Small intestine (tissue), 7 donors: ENCODE data around the gene POP5. TPM values are rescaled to one million over a fixed set of nuclear protein-coding genes. Genes with fewer than 3 reads are reported as not detected.

Experiments
- DNase-seq, 2 donors: peaks; one replicate each; pipeline versions ENCODE4 v3.0.0 to v3.0.0-alpha.2; 2013
- FAIRE-seq: peaks from 2 replicates; lab custom pipeline; 2012; peaks lifted over from hg19 to GRCh38; lab: Jason Lieb, UNC
- H3K27ac ChIP-seq, 3 donors: one replicate each; pipeline ENCODE4 v1.5.1; 2013; ENCODE audit warnings: low read length in 2 of 3, mild to moderate bottlenecking in 2 of 3, control low read depth in 1 of 3, inconsistent platforms in 1 of 3, low read depth in 1 of 3, moderate library complexity in 1 of 3
- H3K27me3 ChIP-seq, 3 donors: one replicate each; pipeline ENCODE4 v1.6.1; 2013; ENCODE audit warnings: low read length in 3 of 3, inconsistent platforms in 1 of 3; ENCODE audit not compliant: control insufficient read depth in 3 of 3, insufficient read depth in 3 of 3
- H3K36me3 ChIP-seq, 3 donors: one replicate each; pipeline ENCODE4 v1.6.1; 2013; ENCODE audit warnings: low read length in 3 of 3, inconsistent platforms in 1 of 3, low read depth in 1 of 3, mild to moderate bottlenecking in 1 of 3, moderate library complexity in 1 of 3; ENCODE audit not compliant: control insufficient read depth in 3 of 3, insufficient read depth in 2 of 3
- H3K4me1 ChIP-seq, 3 donors: one replicate each; pipeline ENCODE4 v1.6.1; 2013; ENCODE audit warnings: low read length in 2 of 3, inconsistent platforms in 1 of 3, low read depth in 1 of 3, mild to moderate bottlenecking in 1 of 3, moderate library complexity in 1 of 3; ENCODE audit not compliant: control insufficient read depth in 3 of 3, insufficient read depth in 2 of 3
- H3K4me3 ChIP-seq, 3 donors: one replicate each; pipeline ENCODE4 v1.5.1; 2013; ENCODE audit warnings: low read length in 3 of 3, control low read depth in 1 of 3, inconsistent platforms in 1 of 3, low read depth in 1 of 3, mild to moderate bottlenecking in 1 of 3, moderate library complexity in 1 of 3
- H3K9me3 ChIP-seq, 2 donors: one replicate each; pipeline ENCODE4 v1.6.1; 2013; ENCODE audit warnings: low read depth in 1 of 2, low read length in 1 of 2; ENCODE audit not compliant: control insufficient read depth in 2 of 2, insufficient read depth in 1 of 2
- WGBS, 3 donors: extraction: QIAGEN DNeasy Blood & Tissue Kit; methylation state at CpG; one replicate each; pipeline ENCODE4 v1.1.7; 2013; 5-methylcytosine and 5-hydroxymethylcytosine counted together
- polyA plus RNA-seq, 4 donors: library from polyadenylated mRNA; stranded (reverse) in 3 of 4; unstranded in 1 of 4; fragments of 200-250 nt in 3 of 4; fragments of 120-200 nt in 1 of 4; gene quantifications; one replicate each; pipeline versions ENCODE4 v1.2.1 to v1.2.3, GENCODE V29; 2013
- donor health status: healthy with polysubstance abuse.
- donor health status: control.
- donor health status: control.
- donor health status: Bipolar disorder and iron deficiency.
- donor health status: healthy.

POP5 gene
- polyA plus RNA-seq, 4 donors: 20.0 to 59.9 (median 43.8) TPM

DNA sequence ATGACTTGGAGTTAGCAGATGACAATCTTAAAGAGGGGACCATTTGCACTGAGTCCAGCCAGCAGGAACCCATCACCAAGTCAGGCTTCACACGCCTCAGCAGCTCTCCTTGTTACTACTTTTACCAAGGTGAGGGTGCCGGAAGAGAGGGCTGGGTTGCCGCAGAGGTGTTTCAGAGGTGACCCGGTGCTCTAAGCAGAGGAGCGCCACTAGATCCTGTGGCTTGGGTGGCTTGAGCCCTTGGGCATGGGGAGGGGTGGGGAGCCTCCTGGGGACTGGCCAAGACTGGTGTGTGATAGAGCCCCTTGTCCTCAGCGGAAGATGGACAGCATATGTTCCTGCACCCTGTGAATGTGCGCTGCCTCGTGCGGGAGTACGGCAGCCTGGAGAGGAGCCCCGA lies 17.7 kb downstream of the POP5 start:
- DNase-seq: no peak
- H3K4me1 ChIP-seq: no peaks in the 10 kb centered on the region
- no peak for FAIRE-seq
- H3K27ac ChIP-seq: no peak overlapping the region
- no peaks in the 10 kb centered on the region for H3K27me3 ChIP-seq
- H3K36me3 ChIP-seq: peaks cover 40 to 67% (median 49%) of the 10 kb centered on the region in 3 donors
- no peak overlapping the region for H3K4me3 ChIP-seq
- no peaks in the 10 kb centered on the region for H3K9me3 ChIP-seq
- 95 to 97% (median 96%) methylated on average over 11 of the region's 11 CpGs for WGBS, 3 donors

DNA sequence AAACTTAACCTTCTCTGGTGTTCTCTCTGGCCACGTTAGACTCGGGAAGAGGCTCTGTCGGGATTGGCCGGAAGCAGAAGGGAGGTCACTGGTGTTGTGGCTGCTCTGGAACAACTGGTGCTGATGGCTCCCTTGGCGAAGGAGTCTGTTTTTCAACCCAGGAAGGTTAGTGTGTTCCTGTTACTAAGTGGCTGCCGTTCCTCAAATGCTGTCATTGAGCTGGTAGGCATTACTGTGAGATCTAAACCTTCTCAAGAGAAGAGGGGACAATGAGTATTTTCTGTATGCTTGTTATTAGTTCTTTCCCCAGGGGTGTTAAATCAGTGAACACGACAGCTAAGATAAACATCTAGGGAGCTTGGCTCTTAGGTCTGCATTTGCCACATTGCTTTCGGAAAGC lies 18.3 kb downstream of the POP5 start:
- DNase-seq (no peak), FAIRE-seq (no peak)
- 78 to 89% (median 85%) methylated on average over 8 of the region's 8 CpGs for WGBS, 3 donors
- Histone ChIP-seq H3K9me3 (no peaks in the 10 kb centered on the region), H3K27me3 (no peaks in the 10 kb centered on the region), H3K4me1 (no peaks in the 10 kb centered on the region), H3K4me3 (no peak overlapping the region), H3K27ac (no peak overlapping the region), H3K36me3 (peaks cover 40 to 63% (median 47%) of the 10 kb centered on the region in 3 donors)

DNA sequence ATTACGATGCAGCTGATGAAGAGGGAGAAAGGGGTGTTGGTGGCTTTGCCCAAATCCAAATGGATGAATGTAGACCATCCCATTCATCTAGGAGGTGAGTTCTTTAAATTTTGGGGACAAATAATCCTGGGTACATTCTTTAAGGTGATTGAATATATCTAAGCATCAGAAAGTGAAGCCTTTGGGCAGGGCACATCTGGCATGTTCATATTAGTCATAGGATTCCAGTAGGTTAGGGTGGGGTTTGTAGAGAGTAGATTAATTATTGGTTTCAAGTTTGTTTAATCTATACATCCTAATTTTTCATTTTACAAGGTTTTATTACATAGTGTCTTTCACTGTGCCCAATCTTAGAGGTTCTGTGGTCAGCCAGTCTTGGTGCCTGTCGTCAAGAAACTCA lies 23.6 kb downstream of the POP5 start:
- H3K36me3 ChIP-seq: peaks cover 23 to 60% (median 27%) of the 10 kb centered on the region in 3 donors
- 93 to 100% (median 93%) methylated on average over 2 of the region's 2 CpGs for WGBS, 3 donors
- no peak for FAIRE-seq

DNA sequence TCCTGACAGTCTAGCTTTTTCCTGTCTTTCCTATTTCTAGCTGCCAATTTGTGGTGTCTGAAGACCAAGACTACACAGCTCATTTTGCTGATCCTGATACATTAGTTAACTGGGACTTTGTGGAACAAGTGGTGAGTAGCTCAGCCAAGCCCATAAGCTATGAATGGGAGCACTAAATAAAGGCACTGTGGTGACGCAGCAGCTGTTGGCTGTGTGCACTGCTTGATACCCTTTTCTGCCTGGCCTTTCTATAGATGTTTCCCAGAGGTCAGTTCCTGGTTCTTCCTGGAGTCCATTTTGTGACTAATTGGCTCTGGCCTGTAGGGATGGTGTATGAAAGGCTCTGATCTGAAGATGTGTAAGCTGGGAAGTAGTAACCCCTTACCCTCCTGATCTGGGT lies 26.5 kb downstream of the POP5 start:
- no peak for FAIRE-seq

More for the DNA sequence above, 23.6 kb downstream of the POP5 start:
- Histone ChIP-seq H3K4me3 (no peak overlapping the region), H3K27me3 (no peaks in the 10 kb centered on the region), H3K4me1 (no peaks in the 10 kb centered on the region), H3K27ac (no peak overlapping the region), H3K9me3 (no peaks in the 10 kb centered on the region)
- no peak for DNase-seq

DNA sequence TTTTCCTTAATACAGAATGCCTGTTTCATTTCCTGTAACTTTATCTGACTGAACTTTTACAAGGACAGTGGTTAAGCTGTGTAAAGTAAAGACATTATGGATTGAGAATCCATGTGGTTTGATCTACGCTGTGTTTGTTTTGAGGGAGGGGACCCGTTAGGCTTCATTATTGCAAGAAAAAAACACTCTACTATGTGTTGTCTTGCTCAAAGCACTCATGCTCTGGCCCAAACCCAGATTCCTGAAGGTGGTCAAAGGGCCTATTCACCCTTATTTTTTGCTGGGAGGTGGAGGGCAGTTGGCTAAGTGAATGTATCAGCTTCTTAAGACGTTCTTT lies 35.2 kb downstream of the POP5 start:
- Histone ChIP-seq H3K4me3 (no peak overlapping the region), H3K27me3 (no peaks in the 10 kb centered on the region), H3K27ac (no peak overlapping the region), H3K9me3 (no peaks in the 10 kb centered on the region), H3K36me3 (peaks cover 16 to 60% (median 17%) of the 10 kb centered on the region in 3 donors), H3K4me1 (peaks cover 2 to 4% (median 3%) of the 10 kb centered on the region in 3 donors)
- DNase-seq (no peak), FAIRE-seq (no peak)
- 60 to 65% (median 64%) methylated on average over 3 of the region's 3 CpGs for WGBS, 3 donors

More for the DNA sequence above, 26.5 kb downstream of the POP5 start:
- no peaks in the 10 kb centered on the region for H3K9me3 ChIP-seq
- H3K36me3 ChIP-seq: peaks cover 16 to 70% (median 18%) of the 10 kb centered on the region in 3 donors
- H3K27ac ChIP-seq: no peak overlapping the region
- no peak overlapping the region for H3K4me3 ChIP-seq
- DNase-seq: no peak
- no peaks in the 10 kb centered on the region for H3K27me3 ChIP-seq
- peaks cover 2 to 6% (median 3%) of the 10 kb centered on the region in 3 donors for H3K4me1 ChIP-seq
- WGBS, 3 donors: 87 to 95% (median 89%) methylated on average over 1 of the region's 1 CpG

DNA sequence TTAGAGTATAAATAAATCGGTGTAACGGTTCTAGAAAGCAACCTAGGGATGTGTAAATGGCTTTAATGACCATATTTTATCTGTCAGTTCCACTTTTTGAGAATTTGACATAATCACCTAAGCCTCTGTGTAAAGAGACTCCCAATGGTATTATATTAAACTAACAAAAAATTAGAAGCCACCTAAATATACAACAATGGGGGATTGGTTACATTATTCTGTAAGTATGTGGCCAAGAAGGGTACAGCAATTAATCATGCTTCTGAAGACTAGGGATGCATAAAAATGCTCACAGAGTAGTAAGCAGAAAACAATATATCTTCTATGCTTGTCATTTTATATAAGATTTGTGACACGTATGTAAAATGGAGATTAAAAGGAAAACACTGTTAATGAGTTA lies 36.5 kb downstream of the POP5 start:
- Histone ChIP-seq H3K36me3 (peaks cover 16 to 54% (median 17%) of the 10 kb centered on the region in 3 donors), H3K27me3 (no peaks in the 10 kb centered on the region), H3K27ac (no peak overlapping the region), H3K9me3 (no peaks in the 10 kb centered on the region), H3K4me1 (peaks cover 2 to 10% (median 7%) of the 10 kb centered on the region in 3 donors), H3K4me3 (no peak overlapping the region)
- DNase-seq (no peak), FAIRE-seq (no peak)
- WGBS, 3 donors: 72 to 83% (median 81%) methylated on average over 3 of the region's 3 CpGs

DNA sequence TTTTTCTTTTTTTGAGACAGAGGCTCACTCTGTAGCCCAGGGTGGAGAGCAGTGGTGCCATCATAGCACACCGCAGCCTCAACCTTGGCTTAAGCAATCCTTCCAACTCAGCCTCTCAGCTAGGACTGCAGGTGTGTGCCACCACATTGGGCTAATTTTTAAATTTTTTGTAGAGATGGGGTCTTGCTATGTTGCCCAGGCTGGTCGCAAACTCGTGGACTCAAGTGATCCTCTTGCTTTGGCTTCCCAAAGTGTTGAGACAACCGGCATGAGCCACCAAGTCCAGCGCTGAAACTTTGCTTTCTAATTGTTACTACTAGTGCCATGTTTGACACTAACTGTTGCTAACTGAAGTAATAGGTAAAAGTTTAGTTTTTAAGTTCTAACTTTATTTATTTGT lies 39.0 kb downstream of the POP5 start:
- Histone ChIP-seq H3K36me3 (peaks cover 5 to 42% (median 6%) of the 10 kb centered on the region in 3 donors), H3K27ac (no peak overlapping the region), H3K4me3 (no peak overlapping the region), H3K9me3 (no peaks in the 10 kb centered on the region), H3K4me1 (peaks cover 4 to 29% (median 26%) of the 10 kb centered on the region in 3 donors), H3K27me3 (no peaks in the 10 kb centered on the region)
- 95 to 98% (median 96%) methylated on average over 5 of the region's 5 CpGs for WGBS, 3 donors
- FAIRE-seq (no peak), DNase-seq (no peak)

DNA sequence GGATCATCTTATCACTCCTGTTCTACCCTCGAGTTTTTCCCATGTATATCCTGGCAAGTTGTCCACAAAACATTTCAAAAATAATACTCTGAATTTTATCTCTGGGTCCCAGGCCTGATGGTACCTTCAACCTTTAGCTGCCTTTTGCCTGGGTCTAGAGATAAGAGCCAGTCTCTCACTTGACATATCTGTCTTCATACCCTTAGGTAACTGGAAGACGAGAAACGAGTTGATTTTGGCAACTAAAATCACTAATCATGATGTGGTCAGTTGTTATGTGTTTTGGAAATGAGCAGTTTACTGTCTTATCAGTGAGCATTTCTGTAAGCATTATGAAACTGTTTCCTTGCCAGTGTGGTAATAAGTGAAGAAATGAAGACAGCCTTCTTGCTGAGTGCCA lies 40.8 kb downstream of the POP5 start:
- 10 to 24% (median 13%) methylated on average over 3 of the region's 3 CpGs for WGBS, 3 donors
- Histone ChIP-seq H3K4me1 (peaks cover 4 to 40% (median 31%) of the 10 kb centered on the region in 3 donors), H3K27ac (no peak overlapping the region)

DNA sequence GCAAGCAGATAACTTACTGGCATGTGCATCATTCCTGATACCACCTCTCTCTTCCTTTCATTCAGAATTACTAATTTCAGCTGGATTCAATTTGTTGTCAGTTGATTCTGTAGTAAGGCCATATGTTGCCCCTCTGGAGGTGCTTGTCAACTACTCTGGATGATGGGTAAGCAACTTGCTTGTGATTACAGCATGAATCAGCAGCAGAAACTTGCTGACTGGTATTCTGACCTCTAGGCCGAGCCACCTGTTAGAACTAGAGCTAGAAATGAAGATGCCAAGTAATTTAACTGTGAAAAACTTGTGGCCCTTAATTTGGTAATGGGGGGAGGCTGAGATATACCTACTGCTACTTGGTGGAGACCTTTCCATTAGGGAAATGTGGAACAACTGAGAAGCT lies 41.9 kb downstream of the POP5 start:
- H3K4me3 ChIP-seq: no peak overlapping the region
- H3K27me3 ChIP-seq: no peaks in the 10 kb centered on the region
- H3K27ac ChIP-seq: peak overlapping the region in 1 of 3 donors; percentile 40
- no peak for FAIRE-seq
- peaks cover under 1 to 37% (median 5%) of the 10 kb centered on the region in 3 donors for H3K36me3 ChIP-seq
- no peaks in the 10 kb centered on the region for H3K9me3 ChIP-seq
- H3K4me1 ChIP-seq: peaks cover 4 to 40% (median 31%) of the 10 kb centered on the region in 3 donors
- 14 to 43% (median 28%) methylated on average over 1 of the region's 1 CpG for WGBS, 3 donors
- peak in 1 of 2 donors; percentile 44 for DNase-seq

More for the DNA sequence above, 40.8 kb downstream of the POP5 start:
- FAIRE-seq (no peak), DNase-seq (no peak)
- Histone ChIP-seq H3K36me3 (peaks cover 2 to 40% (median 5%) of the 10 kb centered on the region in 3 donors), H3K4me3 (no peak overlapping the region), H3K9me3 (no peaks in the 10 kb centered on the region), H3K27me3 (no peaks in the 10 kb centered on the region)
